Head of caudate nucleus (tissue), 42 donors: ENCODE results near the gene FCGR3A.
"Not testable (repeated sequence)": the region's sequence is repeated elsewhere in the genome, so short reads cannot be mapped to it uniquely, and the experiment has no call there.

ENCODE experiments used
- DNase-seq, 42 donors: peaks; one replicate each; pipeline versions ENCODE4 v3.0.0 to v3.0.0-alpha.2; 2020 to 2021; ENCODE audit warnings: mixed read lengths in 7 of 42
- intact Hi-C: fragments of 100-400 bp; cut with DNase I; formaldehyde crosslinking; loops from one replicate; pipeline ENCODE4 v1.15.0; 2022

FCGR3A gene

DNA sequence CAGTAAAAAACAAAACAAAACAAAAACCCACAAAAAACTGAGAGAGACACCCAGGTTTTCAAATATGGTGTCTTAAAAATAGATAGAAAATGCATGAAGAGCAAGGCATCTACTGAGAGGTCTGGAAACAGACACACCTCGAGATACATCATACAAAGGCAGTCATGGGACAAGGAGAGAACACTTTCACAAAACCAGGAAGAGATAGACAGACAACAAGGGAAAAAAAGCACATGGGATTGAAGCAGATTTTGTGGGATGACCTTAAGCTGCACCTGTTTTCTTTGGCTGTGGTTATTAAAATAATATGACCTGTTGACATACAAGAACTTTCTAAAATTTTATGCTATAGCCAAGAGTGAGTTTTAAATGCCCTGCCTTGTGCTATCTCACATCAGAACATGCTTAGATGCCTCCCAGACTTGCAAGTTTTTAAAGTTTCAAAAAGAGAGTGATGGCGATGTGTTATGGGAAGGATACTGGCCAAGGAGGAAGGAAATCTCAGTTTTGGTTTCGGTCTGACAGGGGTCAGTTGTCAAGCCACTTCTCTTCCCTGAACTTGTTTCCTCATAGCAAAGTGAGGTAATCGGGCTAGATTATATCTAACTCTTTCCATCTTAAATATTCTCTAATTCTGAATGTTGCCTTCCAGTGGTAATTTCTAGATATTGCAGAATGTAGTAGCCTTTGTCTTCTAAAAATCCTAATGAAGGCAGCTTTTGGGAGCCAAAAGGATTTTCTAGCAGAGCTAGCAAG, 11.5 kb upstream of the FCGR3A start:
- intact Hi-C loops, result not testable (repeated sequence)
- peak in 7 of 42 donors; percentile 13 to 59 (median 34) for DNase-seq

DNA sequence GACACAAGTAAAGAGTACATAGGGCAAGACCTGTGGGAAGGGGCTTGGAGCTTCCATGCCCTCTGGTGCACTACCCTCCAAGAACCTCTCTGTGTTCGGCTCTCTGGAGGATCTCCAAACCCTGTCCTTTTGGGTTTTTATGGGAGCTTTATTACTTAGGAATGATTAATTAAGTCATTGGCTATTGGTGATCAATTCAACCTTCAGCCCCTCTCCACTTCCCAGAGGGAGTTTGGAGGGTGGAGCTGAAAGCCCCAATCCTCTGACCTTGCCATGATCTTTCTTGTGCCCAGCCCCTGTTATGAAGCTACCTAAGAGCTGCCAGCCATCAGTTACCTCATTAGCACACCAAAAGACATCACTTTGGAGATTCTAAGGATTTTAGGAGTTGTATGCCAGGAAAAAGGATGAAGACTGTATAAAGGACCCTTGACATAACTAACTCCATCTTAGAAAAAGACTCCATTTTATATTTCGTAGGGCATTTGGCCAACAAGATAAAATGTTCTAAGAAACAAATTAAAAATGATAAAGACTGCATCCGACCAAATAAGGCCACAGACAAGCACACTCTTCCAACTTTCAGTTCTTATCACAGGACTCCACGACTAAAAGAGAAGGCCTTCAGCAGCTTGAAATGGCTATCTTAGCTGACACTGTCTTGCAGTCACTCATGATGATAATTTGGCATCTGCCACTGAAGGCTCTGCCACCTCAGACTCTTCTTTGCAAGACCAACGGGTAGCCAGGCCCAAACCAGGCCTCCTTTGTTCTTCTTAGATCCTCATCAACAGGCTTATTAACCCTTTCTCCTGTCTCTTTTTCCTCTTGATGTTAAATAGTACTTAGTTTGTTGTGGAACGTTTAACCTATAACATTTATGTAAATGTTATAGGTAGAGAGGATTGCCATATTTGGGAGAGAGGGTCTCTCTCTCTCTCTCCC, 8.2 kb upstream of the FCGR3A start:
- DNase-seq, intact Hi-C loops: not testable (repeated sequence)

DNA sequence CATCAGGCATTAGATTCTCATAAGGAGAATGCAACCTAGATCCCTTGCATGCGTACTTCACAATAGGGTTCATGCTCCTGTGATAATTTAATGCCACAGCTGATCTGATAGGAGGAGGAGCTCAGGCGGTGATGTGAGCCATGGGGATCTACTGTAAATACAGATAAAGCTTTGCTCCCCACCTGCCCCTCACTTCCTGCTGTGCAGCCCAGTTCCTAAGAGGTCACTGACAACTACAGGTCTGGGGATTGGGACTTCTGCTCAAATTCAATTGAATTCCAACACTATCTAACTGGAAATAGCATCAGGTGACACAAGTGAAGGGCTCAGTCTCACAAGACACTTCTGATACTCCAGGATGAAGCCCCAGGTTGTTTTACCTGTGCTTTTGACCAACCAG, 7.4 kb upstream of the FCGR3A start:
- intact Hi-C loops, DNase-seq: not testable (repeated sequence)

DNA sequence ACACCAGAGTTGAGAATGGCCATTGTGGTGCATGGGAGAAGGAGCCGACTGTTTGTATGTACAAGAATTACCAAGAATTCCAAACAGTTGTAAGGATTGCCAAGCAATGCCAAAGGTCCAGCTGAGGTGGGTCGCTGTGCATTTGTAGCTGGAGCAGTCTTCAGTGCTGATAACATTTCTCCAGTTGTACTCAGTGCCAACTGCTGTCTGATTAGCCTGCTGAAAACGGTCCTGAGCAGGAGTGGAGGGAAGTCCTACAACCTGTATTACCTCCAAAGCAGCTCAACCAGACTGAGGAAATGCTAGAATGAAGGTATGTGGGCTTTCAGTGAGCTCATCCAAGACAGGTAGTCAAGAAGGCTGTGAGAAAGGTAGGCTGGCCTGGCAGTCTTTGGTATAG, 6.5 kb upstream of the FCGR3A start:
- DNase-seq, intact Hi-C loops: not testable (repeated sequence)

DNA sequence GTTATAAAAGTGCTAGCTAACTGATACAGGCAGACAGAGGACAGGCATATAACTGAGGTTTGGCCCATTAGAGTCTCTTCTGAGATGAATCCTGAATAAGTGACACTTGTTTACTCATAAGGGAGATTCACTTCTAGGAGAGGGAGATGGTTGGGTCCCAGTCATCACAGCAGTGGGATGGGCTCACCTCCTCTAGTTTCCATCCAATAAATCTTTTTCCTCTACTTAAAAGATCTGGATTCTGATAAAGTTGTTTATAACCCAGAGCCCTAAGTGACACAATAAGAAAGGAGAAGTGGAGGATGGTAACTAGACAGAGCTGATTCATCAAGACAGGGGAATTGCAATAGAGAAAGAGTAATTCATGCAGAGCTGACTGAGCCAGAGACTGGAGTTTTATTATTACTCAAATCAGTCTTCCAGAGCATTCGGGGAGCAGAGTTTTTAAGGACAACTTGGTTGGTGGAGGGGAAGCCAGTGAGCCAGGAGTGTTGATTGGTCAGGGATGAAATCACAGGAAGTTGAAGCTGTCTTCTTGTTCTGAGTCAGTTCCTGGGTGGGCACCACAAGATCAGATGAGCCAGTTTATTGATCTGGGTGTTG, 5.3 kb upstream of the FCGR3A start:
- intact Hi-C loops, DNase-seq: not testable (repeated sequence)

DNA sequence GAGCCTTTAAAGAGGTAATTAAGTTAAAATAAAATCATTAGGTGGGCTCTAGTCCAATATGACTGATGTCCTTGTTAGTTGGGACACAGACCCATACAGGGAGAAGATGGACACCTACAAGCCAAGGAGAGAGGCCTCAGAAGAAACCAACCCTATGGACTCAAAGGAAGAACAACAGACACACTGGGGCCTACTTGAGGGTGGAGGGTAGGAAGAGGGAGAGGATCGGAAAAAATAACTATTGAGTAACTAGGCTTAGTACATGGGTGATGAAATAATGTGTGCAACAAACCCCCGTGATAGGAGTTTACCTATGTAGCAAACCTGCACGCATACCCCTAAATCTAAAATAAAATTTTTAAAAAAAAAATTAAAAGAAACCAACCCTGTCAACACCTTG, 4.7 kb upstream of the FCGR3A start:
- intact Hi-C loops, DNase-seq: not testable (repeated sequence)

DNA sequence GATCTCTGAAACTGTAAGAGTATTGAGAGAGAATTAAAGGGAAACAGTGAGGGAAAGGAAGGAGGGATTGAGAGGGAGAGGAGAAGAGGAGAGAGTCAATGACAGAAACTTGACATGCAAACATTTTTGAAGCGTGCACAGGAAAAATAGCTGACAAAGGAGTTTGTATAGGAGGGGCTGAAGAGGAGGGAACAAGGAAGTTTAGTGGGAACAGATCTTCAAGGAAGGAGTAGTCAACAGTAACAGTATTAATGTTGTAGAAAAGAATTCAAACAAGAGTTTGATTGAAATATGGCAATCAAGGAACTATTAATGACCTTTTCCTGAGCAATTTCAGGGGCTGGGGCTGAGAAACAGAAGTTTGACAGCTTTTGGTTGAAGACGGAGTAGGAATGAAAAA, 4.0 kb upstream of the FCGR3A start:
- intact Hi-C loops, DNase-seq: not testable (repeated sequence)

DNA sequence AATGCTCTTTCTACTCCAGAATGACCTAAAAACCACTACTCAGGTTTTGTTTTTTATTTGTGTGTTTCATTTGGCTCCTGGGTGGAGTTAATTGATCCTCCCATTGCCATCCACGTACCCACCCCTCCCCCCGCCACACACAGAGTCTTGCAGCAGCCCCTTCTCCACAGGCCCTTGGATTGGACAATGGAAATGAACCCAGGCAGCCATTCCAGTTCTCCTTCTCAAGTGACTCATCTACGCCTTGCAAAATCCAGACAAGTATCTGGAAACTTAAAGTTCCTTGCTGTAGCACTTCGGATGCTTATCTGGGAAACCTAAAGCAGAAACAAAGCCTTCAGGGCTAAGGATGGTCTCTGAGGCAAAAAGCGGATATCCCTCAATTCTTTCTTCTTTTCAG, 1.3 kb upstream of the FCGR3A start:
- intact Hi-C loops, DNase-seq: not testable (repeated sequence)

DNA sequence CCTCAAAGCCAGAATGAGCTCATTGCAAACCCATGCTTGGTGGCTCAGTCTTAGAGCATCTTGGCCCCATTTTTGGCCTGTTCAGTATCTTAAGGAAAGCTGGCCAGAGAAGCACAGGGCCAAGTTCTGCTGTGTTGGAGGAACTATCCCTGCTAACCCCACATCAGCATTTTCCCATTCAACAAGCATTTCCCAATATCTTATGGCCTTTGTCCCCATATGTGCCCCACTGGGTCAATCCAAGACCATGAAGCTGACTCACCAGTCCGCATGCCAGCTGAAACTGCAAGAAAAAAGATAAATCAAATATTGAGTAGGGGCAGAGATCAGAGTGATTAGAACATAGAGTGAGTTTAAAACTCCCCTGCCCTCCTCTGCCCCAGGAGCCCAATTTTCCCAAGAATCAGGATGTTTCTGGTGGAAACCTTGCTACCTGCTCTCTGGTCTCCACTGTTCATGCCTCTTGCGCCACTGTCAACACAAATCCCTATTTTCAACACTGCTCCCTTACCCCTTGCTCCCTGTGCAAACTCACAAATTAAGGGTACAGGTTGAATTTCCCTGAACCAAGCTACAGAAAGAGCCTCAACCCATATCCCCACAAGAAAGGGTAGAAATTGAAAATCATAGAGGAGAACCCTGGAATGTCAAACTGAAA, 740 bp downstream of the FCGR3A start:
- DNase-seq, result not testable (repeated sequence)

DNA sequence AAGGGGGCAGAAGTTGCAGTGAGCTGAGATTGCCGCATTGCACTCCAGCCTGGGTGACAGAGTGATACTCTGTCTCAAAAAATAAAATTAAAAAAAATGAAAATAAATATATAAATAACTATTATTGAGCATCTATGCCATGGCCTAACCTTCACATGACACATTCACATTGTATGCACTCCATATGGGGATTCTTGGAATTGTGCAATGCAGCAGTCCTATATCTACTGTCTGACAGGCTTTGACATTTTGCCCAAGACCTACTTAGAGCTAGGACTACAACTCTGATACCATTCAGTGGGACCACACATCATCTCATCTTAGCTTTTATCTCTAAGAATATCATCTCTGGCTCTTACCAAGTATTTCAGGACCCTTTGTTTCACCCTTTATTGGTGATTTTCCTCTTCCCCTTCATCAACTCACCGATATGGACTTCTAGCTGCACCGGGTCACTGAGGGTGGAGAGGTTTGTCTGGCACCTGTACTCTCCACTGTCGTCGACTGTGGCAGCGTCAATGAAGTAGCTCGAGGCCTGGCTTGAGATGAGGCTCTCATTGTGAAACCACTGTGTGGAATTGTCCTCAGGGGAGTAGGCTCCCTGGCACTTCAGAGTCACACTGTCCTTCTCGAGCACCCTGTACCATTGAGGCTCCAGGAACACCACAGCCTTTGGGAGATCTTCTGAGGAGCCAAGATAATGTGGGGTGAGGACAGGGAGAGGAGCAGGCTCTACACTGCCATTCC, 1.4 kb downstream of the FCGR3A start:
- intact Hi-C loops, DNase-seq: not testable (repeated sequence)

More for the DNA sequence above, 740 bp downstream of the FCGR3A start:
- intact Hi-C loops, result not testable (repeated sequence)

DNA sequence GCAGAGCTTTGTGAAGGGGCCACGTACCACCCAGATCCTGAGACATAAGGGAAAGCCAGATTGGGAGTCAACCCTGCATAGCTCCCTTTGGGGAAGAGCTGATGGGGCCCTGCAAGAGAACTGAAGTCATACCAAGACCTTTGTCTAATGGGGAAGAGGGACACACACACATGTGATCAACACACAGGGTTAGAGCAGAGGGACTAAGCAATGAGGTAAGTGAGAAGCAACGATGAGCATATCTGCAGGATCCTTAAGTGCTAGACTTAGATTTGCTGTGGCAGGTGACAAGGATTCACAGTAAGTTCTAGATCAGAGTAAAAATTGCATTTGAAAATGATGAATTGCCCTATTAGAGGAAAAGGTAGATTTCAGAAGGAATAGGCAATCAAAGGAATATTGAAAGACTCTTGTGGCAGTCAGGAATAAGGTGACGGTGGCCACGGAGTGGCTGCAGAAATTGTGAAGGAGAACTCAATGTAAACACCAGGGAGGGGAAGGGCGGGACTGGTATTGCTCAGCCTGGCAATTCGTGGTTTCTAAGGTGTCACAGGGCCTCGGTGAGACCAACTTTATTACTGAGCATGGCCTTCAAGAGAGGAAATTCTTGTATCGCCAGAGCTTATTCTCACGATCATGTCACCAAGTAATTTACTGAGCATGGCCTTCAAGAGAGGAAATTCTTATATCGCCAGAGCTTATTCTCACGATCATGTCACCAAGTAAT, 4.5 kb downstream of the FCGR3A start:
- DNase-seq, intact Hi-C loops: not testable (repeated sequence)

DNA sequence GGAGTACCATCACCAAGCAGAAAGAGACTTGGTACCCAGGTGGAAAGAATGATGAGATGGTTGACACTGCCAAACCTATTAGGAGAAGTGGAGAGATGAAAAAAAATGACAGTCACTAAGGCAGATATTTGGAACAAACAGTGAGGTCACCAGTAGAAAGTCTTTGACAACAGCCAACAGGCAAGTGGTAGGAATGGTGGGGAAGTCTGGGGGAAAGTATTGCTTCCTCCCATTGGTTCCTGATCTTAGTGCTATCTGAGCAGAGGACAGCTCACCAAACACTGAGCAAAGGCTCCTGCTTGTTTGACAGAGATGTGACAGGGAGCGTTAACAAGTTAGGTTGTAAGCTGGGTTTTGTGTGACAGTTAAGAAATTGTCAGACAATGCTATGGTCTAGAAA, 6.5 kb downstream of the FCGR3A start:
- DNase-seq, intact Hi-C loops: not testable (repeated sequence)

DNA sequence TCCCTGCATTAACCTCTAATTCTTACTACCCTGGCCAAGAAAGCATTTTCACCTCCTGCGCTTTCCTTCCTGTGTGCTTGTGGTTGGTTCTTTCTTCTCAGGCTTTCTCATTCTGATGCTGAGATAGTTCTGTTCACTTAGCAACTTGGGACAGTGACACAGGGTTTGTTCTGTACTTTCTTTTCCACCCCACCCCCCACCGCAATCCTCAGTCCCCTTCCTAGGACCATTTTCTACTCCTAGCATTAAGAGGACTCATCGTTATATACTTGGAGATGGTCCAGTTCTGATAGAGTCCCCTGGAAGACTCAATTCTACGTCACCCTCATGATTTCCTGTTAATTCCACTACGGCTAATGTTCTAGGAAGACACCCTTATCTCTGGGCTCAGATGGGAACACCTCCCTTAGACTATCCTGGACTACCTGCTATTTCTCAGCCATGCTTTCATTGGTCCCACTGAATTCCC, 7.5 kb downstream of the FCGR3A start:
- intact Hi-C loops, DNase-seq: not testable (repeated sequence)

DNA sequence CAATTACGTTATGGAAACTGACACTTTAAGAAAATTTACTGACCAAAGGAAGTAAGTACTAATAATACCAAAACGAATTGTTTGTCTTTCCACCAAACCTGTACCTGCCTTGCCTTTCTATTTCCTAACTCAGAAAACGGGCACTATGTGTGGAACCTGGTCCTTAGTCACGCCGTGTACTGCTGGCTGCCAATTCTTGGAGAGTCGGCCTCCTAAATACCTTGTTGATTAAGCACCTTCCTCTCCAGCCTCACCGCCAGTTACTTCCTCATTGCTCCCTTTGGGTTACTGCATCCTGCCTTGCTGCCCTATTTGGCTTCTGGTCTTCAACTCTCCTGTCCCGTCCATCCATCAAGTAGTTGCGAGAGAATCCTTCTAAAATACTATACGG, 9.1 kb downstream of the FCGR3A start:
- intact Hi-C loops, DNase-seq: not testable (repeated sequence)

DNA sequence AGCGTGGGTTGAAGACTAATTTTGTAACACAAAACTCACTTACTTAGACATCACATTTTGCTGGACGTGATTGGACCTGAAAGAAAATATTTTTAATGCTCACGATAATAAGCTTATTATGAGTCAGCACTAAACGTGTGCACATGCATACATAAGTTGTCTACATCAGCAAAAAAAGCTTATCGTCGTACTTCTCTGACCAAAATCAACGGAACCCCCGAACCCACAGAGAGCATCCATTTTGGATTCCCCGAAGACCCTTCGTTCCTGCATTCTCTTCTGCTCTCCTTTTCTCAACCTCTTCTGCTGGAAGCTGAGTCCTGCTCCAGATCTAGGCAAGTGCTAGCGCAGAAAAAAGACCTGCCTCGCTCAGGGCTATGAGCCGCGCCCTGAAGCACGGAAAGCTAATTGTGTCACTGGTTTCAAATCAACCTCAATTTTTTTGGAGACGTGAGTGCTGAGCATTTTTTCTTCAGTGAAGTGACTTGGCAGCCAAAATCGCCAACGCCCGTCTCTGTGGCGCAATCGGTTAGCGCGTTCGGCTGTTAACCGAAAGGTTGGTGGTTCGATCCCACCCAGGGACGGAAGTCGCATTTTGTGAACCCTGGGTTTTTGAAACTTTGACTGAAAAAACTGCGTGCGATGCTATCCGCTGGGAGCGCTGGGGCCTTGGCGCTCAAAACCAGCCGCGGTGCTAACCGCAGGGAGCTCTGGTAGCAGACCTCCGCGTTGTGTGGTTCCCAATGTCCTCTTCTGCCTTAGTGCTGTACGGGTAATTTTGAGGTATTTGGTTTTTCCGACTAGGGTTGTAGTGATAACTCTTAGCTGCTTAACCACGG, 9.7 kb downstream of the FCGR3A start:
- intact Hi-C loops, result not testable (repeated sequence)
- peak; percentile 52 to 91 (median 80) for DNase-seq

DNA sequence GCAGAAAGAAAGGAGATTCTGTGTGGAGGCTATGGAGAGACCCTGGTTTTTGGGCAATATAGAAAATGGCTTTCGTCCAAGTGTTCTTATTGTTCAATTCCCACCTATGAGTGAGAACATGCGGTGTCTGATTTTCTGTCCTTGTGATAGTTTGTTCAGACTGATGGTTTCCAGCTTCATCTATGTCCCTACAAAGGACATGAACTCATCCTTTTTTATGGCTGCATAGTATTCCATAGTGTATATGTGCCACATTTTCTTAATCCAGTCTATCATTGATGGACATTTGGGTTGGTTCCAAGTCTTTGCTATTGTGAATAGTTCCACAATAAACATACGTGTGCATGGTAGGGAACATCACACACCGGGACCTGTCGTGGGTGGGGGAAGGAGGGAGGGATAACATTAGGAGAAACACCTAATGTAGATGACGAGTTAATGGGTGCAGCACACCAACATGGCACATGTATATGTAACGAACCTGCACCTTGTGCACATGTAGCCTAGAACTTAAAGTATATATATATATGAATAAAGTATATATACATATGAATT, 10.6 kb downstream of the FCGR3A start:
- intact Hi-C loops, DNase-seq: not testable (repeated sequence)
